ENCODE results near the gene B4GALNT3.

- TF ChIP-seq EP300 (IDR thresholded peaks at IDR 0.05) (no peak), POLR2A (IDR thresholded peaks at IDR 0.05; ENCODE audit: low read depth) (no peak), CTCF (IDR thresholded peaks at IDR 0.05) (no peak), POLR2AphosphoS5 (IDR thresholded peaks at IDR 0.05) (no peak)
Measured at GRCh38 chr12:512933-513332, 53.2 kb downstream of the B4GALNT3 start.
